HL-60 (cell line): Measurements from ENCODE around the gene LEF1.

ENCODE experiments used
- DNase-seq, 2 experiments: peaks; one replicate each; pipeline ENCODE4 v3.0.0-alpha.2; 2010 to 2020; ENCODE audit warnings: low read depth in 1 of 2, low spot score in 1 of 2
- H3K27ac ChIP-seq: fragments of 250-450 bp; sonication (Bioruptor Pico); replicated peaks from 2 replicates; pipeline ENCODE4 v1.5.1; 2020; ENCODE audit warnings: mild to moderate bottlenecking, moderate library complexity
- H3K27me3 ChIP-seq: fragments of 250-450 bp; sonication (Bioruptor Pico); 2 replicates; pipeline ENCODE4 v1.5.1; 2021; ENCODE audit warnings: mild to moderate bottlenecking, moderate library complexity; ENCODE audit not compliant: insufficient read depth, poor library complexity, severe bottlenecking
- H3K4me3 ChIP-seq: replicated peaks from 2 replicates; pipeline ENCODE4 v1.5.1; 2011; ENCODE audit warnings: mild to moderate bottlenecking, control low read depth, low read length; ENCODE audit not compliant: insufficient read depth
- CTCF ChIP-seq: IDR thresholded peaks from one replicate; pipeline ENCODE4 v1.5.1; 2011; ENCODE audit warnings: low read length, control low read depth, inconsistent platforms; ENCODE audit not compliant: insufficient read depth
- GABPA ChIP-seq: IDR thresholded peaks from 2 replicates; pipeline ENCODE4 v1.6.1; 2012; ENCODE audit warnings: low read depth
- POLR2AphosphoS5 ChIP-seq: IDR thresholded peaks from 2 replicates; pipeline ENCODE4 v1.6.1; 2012; ENCODE audit warnings: low read depth
- REST ChIP-seq: IDR thresholded peaks from 2 replicates; pipeline ENCODE4 v1.6.1; 2012; ENCODE audit warnings: low read depth; ENCODE audit not compliant: insufficient replicate concordance
- SPI1 ChIP-seq: IDR thresholded peaks from 2 replicates; pipeline ENCODE4 v1.6.1; 2012; ENCODE audit warnings: low read depth, mild to moderate bottlenecking, borderline replicate concordance

The LEF1 gene

GRCh38 chr4:108185252-108185651, 16.5 kb upstream of the LEF1 start:
- TF ChIP-seq CTCF (no peak), GABPA (no peak), POLR2AphosphoS5 (no peak), SPI1 (no peak), REST (no peak)
- Histone ChIP-seq H3K4me3 (no peak overlapping the region), H3K27me3 (no peaks in the 10 kb centered on the region), H3K27ac (no peak overlapping the region)
- DNase-seq = no peak

GRCh38 chr4:108184453-108185049, 15.8 kb upstream of the LEF1 start:
- no peaks in the 10 kb centered on the region for H3K27me3 ChIP-seq
- DNase-seq = no peak
- no peak for TF ChIP-seq CTCF

GRCh38 chr4:108181704-108182103, 13.0 kb upstream of the LEF1 start:
- DNase-seq = no peak
- Histone ChIP-seq H3K4me3 (no peak overlapping the region), H3K27me3 (peaks cover 1% of the 10 kb centered on the region), H3K27ac (no peak overlapping the region)
- TF ChIP-seq CTCF = no peak
- TF ChIP-seq REST = no peak
- TF ChIP-seq SPI1 = no peak
- TF ChIP-seq GABPA = no peak
- TF ChIP-seq POLR2AphosphoS5 = no peak

More at GRCh38 chr4:108184453-108185049, 15.8 kb upstream of the LEF1 start:
- H3K27ac ChIP-seq = no peak overlapping the region
- H3K4me3 ChIP-seq = no peak overlapping the region

GRCh38 chr4:108180513-108180912, 11.8 kb upstream of the LEF1 start:
- TF ChIP-seq GABPA = no peak
- TF ChIP-seq SPI1 = no peak
- no peak for TF ChIP-seq CTCF
- TF ChIP-seq POLR2AphosphoS5 = no peak
- no peak for TF ChIP-seq REST
- no peak overlapping the region for H3K4me3 ChIP-seq
- no peak overlapping the region for H3K27ac ChIP-seq
- DNase-seq = no peak
- H3K27me3 ChIP-seq = peaks cover 6% of the 10 kb centered on the region
